Breast epithelium (tissue), 4 donors: ENCODE results near the gene MPPED1. TPM values are rescaled to one million over a fixed set of nuclear protein-coding genes. Genes with fewer than 3 reads are reported as not detected.

Source experiments
- DNase-seq, 2 donors: peaks; one replicate each; pipeline ENCODE4 v3.0.0-alpha.2; 2019; ENCODE audit warnings: low spot score in 2 of 2
- H3K27ac ChIP-seq, 2 donors: fragments of 200-600 bp; sonication (generic) in 1 of 2; one replicate each; pipeline ENCODE4 v1.5.1; 2016 to 2019; ENCODE audit warnings: mild to moderate bottlenecking in 1 of 2
- H3K27me3 ChIP-seq, 2 donors: fragments of 200-600 bp; sonication (generic) in 1 of 2; one replicate each; pipeline versions ENCODE4 v1.5.1 to v1.6.0; 2017 to 2019; ENCODE audit warnings: control low read depth in 1 of 2, mild to moderate bottlenecking in 1 of 2
- H3K36me3 ChIP-seq: fragments of 200-600 bp; one replicate; pipeline ENCODE4 v1.5.1; 2019
- H3K4me1 ChIP-seq, 2 donors: fragments of 200-600 bp; sonication (generic); one replicate each; pipeline ENCODE4 v1.5.1; 2016 to 2019; ENCODE audit warnings: control low read depth in 1 of 2
- H3K4me3 ChIP-seq, 3 donors: fragments of 200-600 bp; sonication (generic); 1 replicate in 2 of 3; 2 replicates in 1 of 3; pipeline ENCODE4 v1.5.1; 2016 to 2019; ENCODE audit warnings: mild to moderate bottlenecking in 3 of 3, moderate library complexity in 2 of 3
- H3K9me3 ChIP-seq, 2 donors: fragments of 200-600 bp; sonication (generic) in 1 of 2; one replicate each; pipeline ENCODE4 v1.5.1; 2016 to 2019; ENCODE audit warnings: control low read depth in 1 of 2
- POLR2A ChIP-seq: fragments of 450-650 bp; IDR thresholded peaks from one replicate; pipeline ENCODE4 v1.6.1; 2016; ENCODE audit warnings: antibody characterized with exemption, mild to moderate bottlenecking, moderate library complexity
- POLR2AphosphoS5 ChIP-seq, 3 donors: sonication (generic); formaldehyde crosslinking; IDR thresholded peaks; one replicate each; pipeline ENCODE4 v1.6.1; 2017; ENCODE audit warnings: antibody characterized with exemption in 3 of 3
- intact Hi-C: fragments of 100-400 bp; cut with DNase I; formaldehyde crosslinking; loops from one replicate; pipeline ENCODE4 v1.15.1; 2023; ENCODE audit warnings: low total_unique reads
- total RNA-seq, 3 donors: library from RNA; depleted of rRNA; stranded (reverse); fragments of >200 nt; gene quantifications; one replicate each; pipeline ENCODE4 v1.1.0, GENCODE V29; 2016
- TF ChIP-seq, protein P1 (sequence below), 3 donors: fragments of 450-650 bp; IDR thresholded peaks; one replicate each; pipeline ENCODE4 v1.5.1; 2016 to 2017; ENCODE audit warnings: antibody characterized with exemption in 3 of 3, mild to moderate bottlenecking in 3 of 3, moderate library complexity in 3 of 3

MPPED1 gene
- total RNA-seq, 3 donors from 2014 or later: 0.29 TPM; not detected in 2

DNA sequence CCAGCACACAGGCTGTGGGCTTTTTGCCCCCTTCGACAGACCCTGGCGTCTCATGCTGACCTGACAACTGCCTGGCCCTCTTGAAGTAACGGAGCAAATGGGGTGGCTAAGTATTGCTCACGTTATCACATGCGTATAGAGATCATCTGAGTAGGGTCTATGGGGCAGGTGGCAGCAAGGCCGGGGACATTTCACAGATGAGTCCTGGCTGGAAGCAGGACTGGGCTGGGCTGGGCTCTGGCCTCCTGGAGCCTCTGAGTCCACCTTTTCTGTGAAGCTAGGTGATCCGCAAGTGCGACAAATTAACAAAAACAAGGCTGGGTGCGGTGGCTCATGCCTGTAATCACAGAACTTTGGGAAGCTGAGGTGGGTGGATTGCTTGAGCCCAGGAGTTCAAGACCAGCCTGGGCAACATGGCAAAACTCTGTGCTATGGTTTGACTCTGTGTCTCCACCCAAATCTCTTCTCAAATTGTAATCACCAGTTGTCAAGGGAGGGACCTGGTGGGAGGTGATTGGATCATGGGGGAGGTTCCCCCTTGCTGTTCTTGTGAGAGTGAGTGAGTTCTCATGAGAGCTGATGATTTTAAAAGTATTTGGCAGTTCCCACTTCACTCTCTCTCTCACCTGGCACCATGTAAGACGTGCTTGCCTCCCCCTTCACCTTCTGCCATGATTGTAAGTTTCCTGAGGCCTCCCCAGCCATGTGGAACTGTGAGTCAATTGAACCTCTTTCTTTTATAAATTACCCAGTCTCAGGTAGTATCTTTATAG lies 122.0 kb downstream of the MPPED1 start:
- Histone ChIP-seq H3K9me3 (peaks cover 4 to 6% of the 10 kb centered on the region in 2 donors), H3K27me3 (no peaks in the 10 kb centered on the region), H3K4me3 (no peak overlapping the region), H3K27ac (no peak overlapping the region), H3K4me1 (no peaks in the 10 kb centered on the region), H3K36me3 (no peaks in the 10 kb centered on the region)
- TF ChIP-seq POLR2A: no peak
- TF ChIP-seq, protein P1, sequence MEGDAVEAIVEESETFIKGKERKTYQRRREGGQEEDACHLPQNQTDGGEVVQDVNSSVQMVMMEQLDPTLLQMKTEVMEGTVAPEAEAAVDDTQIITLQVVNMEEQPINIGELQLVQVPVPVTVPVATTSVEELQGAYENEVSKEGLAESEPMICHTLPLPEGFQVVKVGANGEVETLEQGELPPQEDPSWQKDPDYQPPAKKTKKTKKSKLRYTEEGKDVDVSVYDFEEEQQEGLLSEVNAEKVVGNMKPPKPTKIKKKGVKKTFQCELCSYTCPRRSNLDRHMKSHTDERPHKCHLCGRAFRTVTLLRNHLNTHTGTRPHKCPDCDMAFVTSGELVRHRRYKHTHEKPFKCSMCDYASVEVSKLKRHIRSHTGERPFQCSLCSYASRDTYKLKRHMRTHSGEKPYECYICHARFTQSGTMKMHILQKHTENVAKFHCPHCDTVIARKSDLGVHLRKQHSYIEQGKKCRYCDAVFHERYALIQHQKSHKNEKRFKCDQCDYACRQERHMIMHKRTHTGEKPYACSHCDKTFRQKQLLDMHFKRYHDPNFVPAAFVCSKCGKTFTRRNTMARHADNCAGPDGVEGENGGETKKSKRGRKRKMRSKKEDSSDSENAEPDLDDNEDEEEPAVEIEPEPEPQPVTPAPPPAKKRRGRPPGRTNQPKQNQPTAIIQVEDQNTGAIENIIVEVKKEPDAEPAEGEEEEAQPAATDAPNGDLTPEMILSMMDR (IDR thresholded peaks at IDR 0.05): no peak
- TF ChIP-seq POLR2AphosphoS5 (IDR thresholded peaks at IDR 0.05): no peak
- DNase-seq: no peak
- intact Hi-C loops: no loop called here

DNA sequence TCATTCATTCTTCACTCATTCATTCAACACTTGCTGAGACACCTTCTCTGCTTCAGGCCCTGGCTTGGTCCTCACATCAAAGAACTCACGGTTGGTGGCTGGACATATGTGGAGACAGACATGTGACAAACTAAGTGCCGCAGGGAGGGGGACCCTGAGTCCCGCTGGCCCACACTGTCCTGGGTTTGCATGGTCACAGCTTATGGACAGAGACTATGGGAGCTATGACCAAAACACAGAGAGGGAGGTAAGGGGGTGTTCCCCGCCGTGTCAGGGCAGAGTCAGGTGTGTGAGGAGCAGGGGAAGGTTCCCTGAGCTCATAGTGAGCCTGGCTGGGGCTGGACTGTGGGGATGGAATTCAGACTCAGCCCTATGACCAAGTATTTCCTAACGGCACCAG lies 123.1 kb downstream of the MPPED1 start:
- DNase-seq: no peak
- no peak overlapping the region for H3K27ac ChIP-seq
- intact Hi-C loops: no loop called here
- no peak for TF ChIP-seq POLR2A
- no peak for TF ChIP-seq POLR2AphosphoS5 (IDR thresholded peaks at IDR 0.05)
- TF ChIP-seq, protein P1 (IDR thresholded peaks at IDR 0.05): no peak
- no peaks in the 10 kb centered on the region for H3K36me3 ChIP-seq
- peaks cover 4 to 6% of the 10 kb centered on the region in 2 donors for H3K9me3 ChIP-seq
- no peak overlapping the region for H3K4me3 ChIP-seq
- no peaks in the 10 kb centered on the region for H3K4me1 ChIP-seq
- H3K27me3 ChIP-seq: no peaks in the 10 kb centered on the region

DNA sequence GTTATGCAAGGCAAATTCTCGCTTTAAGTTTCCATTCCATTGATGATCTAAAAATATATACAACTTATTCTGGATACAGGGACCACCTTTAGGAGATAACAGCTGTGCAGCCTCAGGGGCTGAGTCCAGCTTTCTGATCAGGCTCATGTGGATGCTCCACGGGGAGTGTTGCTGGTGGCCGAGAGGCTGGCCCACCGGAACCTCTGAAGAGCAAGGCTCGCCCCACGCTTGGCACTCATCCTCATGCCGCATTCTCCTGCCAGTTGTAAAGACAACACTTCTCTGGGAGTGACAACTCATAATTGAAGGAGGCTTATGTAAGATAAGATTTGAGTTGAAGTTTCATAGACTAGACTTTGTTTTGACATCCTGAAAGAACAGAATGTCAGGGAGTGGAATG lies 123.5 kb downstream of the MPPED1 start:
- TF ChIP-seq, protein P1 (IDR thresholded peaks at IDR 0.05): no peak
- TF ChIP-seq POLR2AphosphoS5 (IDR thresholded peaks at IDR 0.05) (no peak), POLR2A (no peak)
- Histone ChIP-seq H3K9me3 (peaks cover 4 to 6% of the 10 kb centered on the region in 2 donors), H3K4me1 (no peaks in the 10 kb centered on the region), H3K4me3 (no peak overlapping the region), H3K27me3 (no peaks in the 10 kb centered on the region), H3K27ac (no peak overlapping the region), H3K36me3 (no peaks in the 10 kb centered on the region)
- intact Hi-C loops: no loop called here
- DNase-seq: no peak

DNA sequence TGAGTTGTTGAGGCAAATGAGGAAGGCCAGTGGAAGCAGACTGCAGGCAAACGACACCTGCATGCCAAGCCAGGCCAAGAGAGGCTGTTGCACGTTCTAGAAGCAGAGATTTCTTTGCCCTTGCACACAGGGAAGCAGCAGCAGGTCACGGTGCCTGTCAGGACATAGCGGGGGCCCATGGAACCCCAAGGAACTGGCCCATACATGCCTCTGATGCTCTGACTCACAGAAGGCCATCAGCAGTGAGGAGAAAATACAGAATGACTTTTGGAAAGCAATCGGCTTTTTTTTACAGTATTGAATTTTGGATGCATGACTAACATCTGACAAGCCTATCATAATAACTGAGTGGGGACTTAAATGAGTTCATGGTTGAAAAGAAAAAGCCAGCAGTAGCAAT lies 123.9 kb downstream of the MPPED1 start:
- Histone ChIP-seq H3K4me1 (no peaks in the 10 kb centered on the region), H3K4me3 (no peak overlapping the region), H3K9me3 (peaks cover 4 to 6% of the 10 kb centered on the region in 2 donors), H3K36me3 (no peaks in the 10 kb centered on the region), H3K27me3 (no peaks in the 10 kb centered on the region), H3K27ac (no peak overlapping the region)
- DNase-seq: no peak
- no peak for TF ChIP-seq POLR2A
- no peak for TF ChIP-seq POLR2AphosphoS5 (IDR thresholded peaks at IDR 0.05)
- TF ChIP-seq, protein P1 (IDR thresholded peaks at IDR 0.05): no peak
- intact Hi-C loops: no loop called here

DNA sequence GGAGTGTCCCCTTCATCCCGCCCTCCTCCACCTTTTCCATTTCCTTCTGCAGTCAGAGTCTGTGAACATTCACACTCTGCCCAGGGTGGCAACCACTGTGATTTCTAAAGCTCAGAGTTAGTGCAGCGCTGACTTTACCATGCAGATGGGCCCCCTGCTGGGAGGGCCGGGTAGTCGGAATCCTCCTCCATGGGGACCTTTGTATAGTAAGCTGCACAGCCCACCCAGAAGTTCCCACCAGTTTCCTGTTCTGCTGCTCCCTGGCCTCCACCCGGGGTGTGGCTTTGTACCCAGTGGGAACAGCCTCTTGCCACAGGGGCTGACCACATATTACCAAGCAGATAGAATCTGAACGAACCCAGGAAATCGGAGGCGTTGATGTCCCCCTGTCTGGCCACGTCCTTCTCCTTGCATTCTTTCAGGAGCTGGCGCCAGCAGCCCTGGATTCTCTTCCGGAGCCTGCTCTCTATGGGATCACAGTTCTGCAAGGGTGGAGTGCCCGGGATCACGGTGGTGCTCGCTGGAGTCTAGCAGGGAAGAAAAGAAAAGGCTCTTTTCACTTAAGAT lies 125.3 kb downstream of the MPPED1 start:
- Histone ChIP-seq H3K4me1 (no peaks in the 10 kb centered on the region), H3K27me3 (no peaks in the 10 kb centered on the region), H3K4me3 (no peak overlapping the region), H3K9me3 (peaks cover 4 to 6% of the 10 kb centered on the region in 2 donors), H3K27ac (no peak overlapping the region), H3K36me3 (no peaks in the 10 kb centered on the region)
- intact Hi-C loops: no loop called here
- TF ChIP-seq POLR2AphosphoS5 (IDR thresholded peaks at IDR 0.05) (no peak), POLR2A (no peak)
- TF ChIP-seq, protein P1 (IDR thresholded peaks at IDR 0.05): no peak
- no peak for DNase-seq
